Vagina (tissue), 2 donors: Measurements from ENCODE around the gene MATK. TPM values are rescaled to one million over a fixed set of nuclear protein-coding genes. Genes with fewer than 3 reads are reported as not detected.

Experiments
- DNase-seq, 2 donors: peaks; one replicate each; pipeline ENCODE4 v3.0.0-alpha.2; 2017; ENCODE audit errors: extremely low spot score in 2 of 2
- H3K27ac ChIP-seq: fragments of 200-600 bp; sonication (generic); one replicate; pipeline ENCODE4 v1.5.1; 2019
- H3K27me3 ChIP-seq: fragments of 200-600 bp; sonication (generic); one replicate; pipeline ENCODE4 v1.5.1; 2019
- H3K36me3 ChIP-seq, 2 donors: fragments of 200-600 bp; sonication (generic); one replicate each; pipeline ENCODE4 v1.5.1; 2017 to 2019
- H3K4me1 ChIP-seq: fragments of 200-600 bp; sonication (generic); one replicate; pipeline ENCODE4 v1.5.1; 2019
- H3K4me3 ChIP-seq, 2 donors: fragments of 200-600 bp; sonication (generic); 1 replicate in 1 of 2; 2 replicates in 1 of 2; pipeline ENCODE4 v1.5.1; 2016 to 2019
- H3K9me3 ChIP-seq: fragments of 200-600 bp; sonication (generic); one replicate; pipeline ENCODE4 v1.5.1; 2019
- POLR2A ChIP-seq, 2 donors: fragments of 450-650 bp; IDR thresholded peaks; one replicate each; pipeline ENCODE4 v1.6.1; 2017; ENCODE audit warnings: antibody characterized with exemption in 2 of 2, mild to moderate bottlenecking in 2 of 2, moderate library complexity in 2 of 2
- POLR2AphosphoS5 ChIP-seq, 2 donors: sonication (generic); formaldehyde crosslinking; IDR thresholded peaks; one replicate each; pipeline ENCODE4 v1.9.0; 2017; ENCODE audit warnings: antibody characterized with exemption in 2 of 2, mild to moderate bottlenecking in 2 of 2, low read depth in 1 of 2; ENCODE audit not compliant: insufficient read depth in 1 of 2
- intact Hi-C: fragments of 100-400 bp; cut with DNase I; formaldehyde crosslinking; loops from one replicate; pipeline ENCODE4 v1.15.1; 2023
- total RNA-seq: library from RNA; depleted of rRNA; stranded (reverse); fragments of >200 nt; gene quantifications from one replicate; pipeline ENCODE4 v1.2.3, GENCODE V29; 2016
- TF ChIP-seq, protein P1 (sequence below), 3 experiments: fragments of 450-650 bp in 2 of 3; fragments of 200-600 bp in 1 of 3; sonication (generic) in 1 of 3; IDR thresholded peaks; one replicate each; pipeline ENCODE4 v1.5.1; 2017 to 2019; ENCODE audit warnings: antibody characterized with exemption in 3 of 3, mild to moderate bottlenecking in 2 of 3, moderate library complexity in 2 of 3

Gene MATK
- total RNA-seq, 1 donor from 2014 or later = 1.2 TPM

DNA sequence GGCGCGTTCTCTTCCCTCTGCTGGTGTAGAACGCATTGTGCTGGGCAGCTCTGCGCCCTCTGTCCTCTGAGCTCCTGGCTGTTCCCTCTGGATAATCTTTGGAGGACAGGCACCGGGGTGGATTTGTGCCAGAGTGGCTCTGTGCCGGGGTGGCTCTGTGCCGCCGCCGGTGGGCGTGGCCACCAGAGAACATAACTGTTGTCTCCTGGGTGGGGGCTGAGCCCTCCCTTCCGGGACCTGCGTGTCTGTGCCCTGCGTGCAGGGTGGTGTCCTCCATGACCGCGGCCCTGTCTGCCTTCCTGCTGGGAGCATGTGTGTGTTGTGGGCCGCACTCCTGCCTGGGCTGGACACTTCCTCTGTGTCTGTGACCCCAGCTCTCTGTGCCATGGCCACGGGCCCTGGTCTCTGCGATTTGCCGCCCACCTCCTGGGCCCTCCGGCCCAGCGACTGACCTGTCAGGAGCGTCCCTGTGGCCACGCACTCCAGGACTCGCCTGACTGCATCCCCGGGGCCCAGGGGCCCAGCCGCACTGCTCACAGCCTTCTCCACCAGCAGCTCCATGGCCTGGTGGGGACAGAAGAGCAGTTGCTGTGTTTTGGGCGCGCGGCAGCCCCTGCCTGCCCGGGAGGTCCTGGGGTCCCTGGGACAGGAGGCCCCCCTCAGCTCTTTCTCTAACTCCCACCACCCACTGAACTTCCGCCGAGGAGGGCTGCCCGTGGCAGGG is 22.4 kb upstream of the MATK start:
- no peak for DNase-seq
- no peaks in the 10 kb centered on the region for H3K36me3 ChIP-seq
- peaks cover 5% of the 10 kb centered on the region for H3K4me1 ChIP-seq
- H3K27ac ChIP-seq = no peak overlapping the region
- H3K27me3 ChIP-seq = no peaks in the 10 kb centered on the region
- no peaks in the 10 kb centered on the region for H3K9me3 ChIP-seq
- TF ChIP-seq POLR2A (IDR thresholded peaks at IDR 0.05) (no peak), POLR2AphosphoS5 (IDR thresholded peaks at IDR 0.05; ENCODE audit: insufficient read depth in 1 of 2, low read depth in 1 of 2) (no peak)
- TF ChIP-seq, protein P1, sequence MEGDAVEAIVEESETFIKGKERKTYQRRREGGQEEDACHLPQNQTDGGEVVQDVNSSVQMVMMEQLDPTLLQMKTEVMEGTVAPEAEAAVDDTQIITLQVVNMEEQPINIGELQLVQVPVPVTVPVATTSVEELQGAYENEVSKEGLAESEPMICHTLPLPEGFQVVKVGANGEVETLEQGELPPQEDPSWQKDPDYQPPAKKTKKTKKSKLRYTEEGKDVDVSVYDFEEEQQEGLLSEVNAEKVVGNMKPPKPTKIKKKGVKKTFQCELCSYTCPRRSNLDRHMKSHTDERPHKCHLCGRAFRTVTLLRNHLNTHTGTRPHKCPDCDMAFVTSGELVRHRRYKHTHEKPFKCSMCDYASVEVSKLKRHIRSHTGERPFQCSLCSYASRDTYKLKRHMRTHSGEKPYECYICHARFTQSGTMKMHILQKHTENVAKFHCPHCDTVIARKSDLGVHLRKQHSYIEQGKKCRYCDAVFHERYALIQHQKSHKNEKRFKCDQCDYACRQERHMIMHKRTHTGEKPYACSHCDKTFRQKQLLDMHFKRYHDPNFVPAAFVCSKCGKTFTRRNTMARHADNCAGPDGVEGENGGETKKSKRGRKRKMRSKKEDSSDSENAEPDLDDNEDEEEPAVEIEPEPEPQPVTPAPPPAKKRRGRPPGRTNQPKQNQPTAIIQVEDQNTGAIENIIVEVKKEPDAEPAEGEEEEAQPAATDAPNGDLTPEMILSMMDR (IDR thresholded peaks at IDR 0.05) = no peak
- intact Hi-C loops = no loop called here
- H3K4me3 ChIP-seq = no peak overlapping the region

DNA sequence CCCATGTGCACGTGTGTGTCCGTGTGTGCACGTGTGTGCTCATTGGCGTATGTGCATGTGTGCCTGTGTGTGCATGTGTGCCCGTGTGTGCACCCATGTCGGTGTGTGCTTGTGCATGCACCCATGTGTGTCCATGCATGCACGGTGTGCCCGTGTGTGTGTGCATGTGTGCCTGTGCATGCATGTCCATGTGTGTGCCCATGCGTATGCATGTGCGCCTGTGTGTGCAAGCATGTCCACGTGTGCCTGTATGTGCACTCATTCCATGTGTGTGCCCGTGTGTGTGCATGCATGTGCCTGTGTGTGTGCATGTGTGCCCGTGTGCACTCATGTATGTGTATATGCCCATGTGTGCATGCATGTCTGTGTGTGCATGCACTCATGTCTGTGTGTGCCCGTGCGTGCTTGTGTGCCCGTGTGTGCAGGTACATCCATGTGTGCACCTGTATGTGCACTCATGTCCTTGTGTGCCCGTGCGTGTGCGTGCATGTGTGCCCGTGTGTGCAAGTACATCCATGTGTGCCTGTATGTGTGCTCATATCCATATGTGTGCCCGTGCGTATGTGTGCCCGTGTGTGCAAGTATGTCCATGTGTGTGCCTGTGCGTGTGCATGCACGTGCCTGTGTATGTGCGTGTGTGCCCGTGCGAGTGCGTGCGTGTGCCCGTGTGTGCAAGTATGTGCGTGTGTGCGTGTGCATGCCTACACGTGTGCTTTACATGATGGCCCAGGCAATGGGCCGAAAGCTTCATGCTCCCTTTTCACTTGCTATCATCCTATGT is 21.6 kb upstream of the MATK start:
- Histone ChIP-seq H3K27me3 (no peaks in the 10 kb centered on the region), H3K9me3 (no peaks in the 10 kb centered on the region), H3K27ac (no peak overlapping the region), H3K36me3 (no peaks in the 10 kb centered on the region), H3K4me3 (no peak overlapping the region), H3K4me1 (no peaks in the 10 kb centered on the region)
- TF ChIP-seq, protein P1 (IDR thresholded peaks at IDR 0.05) = no peak
- TF ChIP-seq POLR2A (IDR thresholded peaks at IDR 0.05) (no peak), POLR2AphosphoS5 (IDR thresholded peaks at IDR 0.05; ENCODE audit: insufficient read depth in 1 of 2, low read depth in 1 of 2) (no peak)
- intact Hi-C loops = no loop called here
- DNase-seq = no peak

DNA sequence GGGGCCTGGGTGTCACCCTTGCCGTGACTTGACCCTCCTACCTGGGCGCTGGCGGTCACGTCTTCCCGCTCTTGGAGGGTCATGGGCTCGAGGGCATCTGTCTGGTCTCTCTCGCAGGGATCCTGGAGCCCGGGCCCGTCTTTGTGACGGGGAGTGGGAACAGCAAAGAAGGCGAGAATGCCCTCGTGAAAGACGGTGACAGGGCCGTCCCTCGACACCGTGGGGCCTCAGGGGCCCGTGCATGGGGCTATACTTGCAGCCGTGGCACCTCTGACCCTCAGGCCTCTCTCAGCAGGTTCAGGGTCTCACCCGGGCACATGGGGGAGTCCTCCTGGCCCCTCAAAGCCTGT is 20.9 kb upstream of the MATK start:
- TF ChIP-seq POLR2A (IDR thresholded peaks at IDR 0.05) (no peak), POLR2AphosphoS5 (IDR thresholded peaks at IDR 0.05; ENCODE audit: insufficient read depth in 1 of 2, low read depth in 1 of 2) (no peak)
- TF ChIP-seq, protein P1 (IDR thresholded peaks at IDR 0.05) = no peak
- Histone ChIP-seq H3K4me1 (no peaks in the 10 kb centered on the region), H3K27me3 (no peaks in the 10 kb centered on the region), H3K27ac (no peak overlapping the region), H3K36me3 (no peaks in the 10 kb centered on the region), H3K9me3 (no peaks in the 10 kb centered on the region), H3K4me3 (no peak overlapping the region)
- intact Hi-C loops = no loop called here
- no peak for DNase-seq

DNA sequence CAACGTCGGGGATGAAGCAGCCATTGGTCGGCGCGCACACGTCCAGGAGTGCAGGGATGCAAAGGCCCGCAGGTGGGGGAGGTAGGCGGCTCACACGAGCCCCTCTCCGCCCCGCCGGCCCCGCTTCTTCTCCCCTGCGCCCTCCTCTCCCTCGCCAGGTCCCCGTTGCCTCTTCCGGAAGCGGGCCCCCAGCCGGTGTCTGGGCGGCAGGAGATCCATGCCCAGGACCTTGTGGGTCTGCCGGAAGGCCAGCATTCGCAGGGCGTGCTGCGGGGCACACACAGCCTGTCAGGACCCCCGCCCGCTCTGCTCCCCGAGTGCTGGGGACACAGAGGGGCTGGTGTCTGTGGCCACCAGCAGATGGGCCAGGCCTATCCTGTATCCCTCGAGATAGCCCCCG is 19.7 kb upstream of the MATK start:
- TF ChIP-seq, protein P1 (IDR thresholded peaks at IDR 0.05) = no peak
- TF ChIP-seq POLR2A (IDR thresholded peaks at IDR 0.05) = no peak
- TF ChIP-seq POLR2AphosphoS5 (IDR thresholded peaks at IDR 0.05; ENCODE audit: insufficient read depth in 1 of 2, low read depth in 1 of 2) = no peak
- Histone ChIP-seq H3K36me3 (no peaks in the 10 kb centered on the region), H3K27ac (no peak overlapping the region), H3K4me1 (peaks cover 12% of the 10 kb centered on the region), H3K9me3 (no peaks in the 10 kb centered on the region), H3K27me3 (no peaks in the 10 kb centered on the region), H3K4me3 (no peak overlapping the region)
- intact Hi-C loops = no loop called here
- no peak for DNase-seq

DNA sequence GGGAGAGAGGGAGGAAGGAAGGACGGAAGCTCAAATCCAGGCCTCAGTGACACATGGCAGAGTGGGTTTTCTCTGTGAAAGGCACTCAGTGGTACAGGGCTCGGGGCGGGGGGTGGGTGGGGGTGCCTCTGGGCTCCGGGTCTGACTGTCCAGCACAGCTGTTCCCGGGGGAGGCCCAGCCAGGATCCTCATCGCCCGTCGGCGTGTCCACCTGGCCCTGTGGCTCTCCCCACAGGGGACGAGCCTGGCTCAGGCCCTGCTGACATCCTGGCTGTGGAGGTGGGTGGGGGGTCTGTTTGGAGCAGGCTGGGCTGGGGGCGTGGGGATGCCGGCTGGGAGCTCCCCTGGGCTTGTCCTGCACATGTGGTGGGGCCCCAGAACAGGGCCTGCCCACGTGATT is 18.2 kb upstream of the MATK start:
- peaks cover 12% of the 10 kb centered on the region for H3K4me1 ChIP-seq
- no peaks in the 10 kb centered on the region for H3K27me3 ChIP-seq
- intact Hi-C loops = no loop called here
- H3K9me3 ChIP-seq = no peaks in the 10 kb centered on the region
- DNase-seq = no peak
- no peak overlapping the region for H3K4me3 ChIP-seq
- no peak overlapping the region for H3K27ac ChIP-seq
- no peak for TF ChIP-seq POLR2A (IDR thresholded peaks at IDR 0.05)
- TF ChIP-seq, protein P1 (IDR thresholded peaks at IDR 0.05) = no peak
- no peak for TF ChIP-seq POLR2AphosphoS5 (IDR thresholded peaks at IDR 0.05; ENCODE audit: insufficient read depth in 1 of 2, low read depth in 1 of 2)
- no peaks in the 10 kb centered on the region for H3K36me3 ChIP-seq
